GM21423 (cell line): ENCODE results near the gene ANKH.

ENCODE experiments used
- ATAC-seq: cut with Tn5 transposase; IDR thresholded peaks from one replicate; pipeline ENCODE4 v1.9.1; 2021; ENCODE audit warnings: mild to moderate bottlenecking, moderate library complexity; ENCODE audit not compliant: unreplicated experiment

Gene ANKH

GRCh38 chr5:14721990-14722656 lies 149.5 kb downstream of the ANKH start:
- ATAC-seq: no peak

- ATAC-seq: no peak
Measured at GRCh38 chr5:14720236-14720923, 151.2 kb downstream of the ANKH start.

- ATAC-seq: no peak
Measured at GRCh38 chr5:14718778-14719177, 152.8 kb downstream of the ANKH start.

GRCh38 chr5:14716755-14717752 lies 154.5 kb downstream of the ANKH start:
- no peak for ATAC-seq

GRCh38 chr5:14715481-14715880 lies 156.1 kb downstream of the ANKH start:
- no peak for ATAC-seq

GRCh38 chr5:14714706-14715105 lies 156.9 kb downstream of the ANKH start:
- ATAC-seq: no peak

GRCh38 chr5:14713476-14714390 lies 157.8 kb downstream of the ANKH start:
- no peak for ATAC-seq

- no peak for ATAC-seq
Measured at GRCh38 chr5:14712666-14713065, 158.9 kb downstream of the ANKH start.

- ATAC-seq: no peak
Measured at GRCh38 chr5:14712131-14712530, 159.4 kb downstream of the ANKH start.

- ATAC-seq: no peak
Measured at GRCh38 chr5:14710313-14710994, 161.1 kb downstream of the ANKH start.

GRCh38 chr5:14708551-14708950 lies 163.0 kb downstream of the ANKH start:
- no peak for ATAC-seq

- no peak for ATAC-seq
Measured at GRCh38 chr5:14707811-14708390, 163.7 kb downstream of the ANKH start.

- no peak for ATAC-seq
Measured at GRCh38 chr5:14706615-14707021, 165.0 kb downstream of the ANKH start.

- ATAC-seq: no peak
Measured at GRCh38 chr5:14705556-14705955, 166.0 kb downstream of the ANKH start.

GRCh38 chr5:14702238-14702839 lies 169.2 kb downstream of the ANKH start:
- no peak for ATAC-seq

- ATAC-seq: no peak
Measured at GRCh38 chr5:14701556-14701955, 170.0 kb downstream of the ANKH start.

- ATAC-seq: no peak
Measured at GRCh38 chr5:14700478-14701436, 170.8 kb downstream of the ANKH start.
